HepG2 (cell line): ENCODE measurements around the gene PIK3CD. TPM values are rescaled to one million over a fixed set of nuclear protein-coding genes. Genes with fewer than 3 reads are reported as not detected.

Experiments used
- ATAC-seq: fragments of 200-7000 bp; cut with Tn5 transposase; 3 replicates; pipeline ENCODE4 v1.9.1; 2020; ENCODE audit warnings: mild to moderate bottlenecking, moderate library complexity
- BruUV-seq: library from RNA; stranded (reverse); fragments of 400-500 nt; replicated peaks from 2 replicates; lab custom pipeline; 2021; lab: Mats Ljungman, UMichigan
- CTCF ChIA-PET: fragments of 300-600 bp; formaldehyde crosslinking; extraction: SDS; loops from one replicate; lab custom pipeline; 2021; ENCODE audit warnings: low total read pairs, inconsistent platforms, low intra/inter-chr PET ratio; lab: Yijun Ruan, JAX
- POLR2A ChIA-PET: fragments of 350-600 bp; sonication (Branson Sonifier 250); formaldehyde crosslinking; loops from one replicate; lab custom pipeline; 2020; ENCODE audit warnings: antibody characterized with exemption, inconsistent platforms; lab: Yijun Ruan, JAX
- DNase-seq: peaks from one replicate; pipeline ENCODE4 v3.0.0-alpha.2; 2015; ENCODE audit warnings: low spot score
- FAIRE-seq: peaks from 3 replicates; lab custom pipeline; 2011; peaks lifted over from hg19 to GRCh38; lab: Jason Lieb, UNC
- H2AFZ ChIP-seq: one replicate; pipeline ENCODE4 v1.6.1; 2011; ENCODE audit warnings: low read length, inconsistent platforms
- H3K27ac ChIP-seq: fragments of 300-600 bp; 3 replicates; pipeline ENCODE4 v1.8.0; 2011; ENCODE audit warnings: mixed run types, mild to moderate bottlenecking, mixed read lengths, low read length, inconsistent platforms; ENCODE audit not compliant: insufficient read depth; ENCODE audit errors: extremely low read length
- H3K27me3 ChIP-seq, 2 experiments: fragments of 200-600 bp in 1 of 2; 2 replicates in 1 of 2; 3 replicates in 1 of 2; pipeline versions ENCODE4 v1.6.0 to v1.8.0; 2011; ENCODE audit warnings: low read length in 2 of 2, mild to moderate bottlenecking in 2 of 2, moderate library complexity in 2 of 2, inconsistent platforms in 1 of 2; ENCODE audit not compliant: insufficient read depth in 2 of 2, control insufficient read depth in 1 of 2
- H3K36me3 ChIP-seq, 2 experiments: fragments of 200-600 bp in 1 of 2; replicated peaks in 1 of 2; 2 replicates in 1 of 2; 3 replicates in 1 of 2; pipeline versions ENCODE4 v1.5.1 to v1.8.0; 2011; ENCODE audit warnings: low read length in 2 of 2, inconsistent platforms in 1 of 2; ENCODE audit not compliant: insufficient read depth in 2 of 2, control insufficient read depth in 1 of 2
- H3K4me1 ChIP-seq: 2 replicates; pipeline ENCODE4 v1.5.1; 2012; ENCODE audit warnings: low read length, inconsistent platforms; ENCODE audit not compliant: insufficient read depth
- H3K4me2 ChIP-seq: 2 replicates; pipeline ENCODE4 v1.6.0; 2011; ENCODE audit warnings: low read depth, low read length, inconsistent platforms
- H3K4me3 ChIP-seq, 3 experiments: fragments of 200-600 bp in 1 of 3; sonication (generic), shearing (Covaris generic) in 1 of 3; replicated peaks in 1 of 3; 2 replicates each; pipeline ENCODE4 v1.5.1; 2011 to 2016; ENCODE audit warnings: low read length in 3 of 3, inconsistent platforms in 2 of 3, low read depth in 2 of 3, mild to moderate bottlenecking in 2 of 3, control low read depth in 1 of 3, mixed read lengths in 1 of 3; ENCODE audit not compliant: insufficient read depth in 1 of 3
- H3K79me2 ChIP-seq: one replicate; pipeline ENCODE4 v1.6.1; 2011; ENCODE audit warnings: low read length, inconsistent platforms; ENCODE audit not compliant: insufficient read depth
- H3K9ac ChIP-seq: 2 replicates; pipeline ENCODE4 v1.6.0; 2011; ENCODE audit warnings: mild to moderate bottlenecking, low read depth, low read length, inconsistent platforms; ENCODE audit not compliant: insufficient read depth
- H3K9me3 ChIP-seq: 2 replicates; pipeline ENCODE4 v1.5.1; 2012; ENCODE audit warnings: mild to moderate bottlenecking, low read length
- H4K20me1 ChIP-seq: 2 replicates; pipeline ENCODE4 v1.6.0; 2011; ENCODE audit warnings: inconsistent platforms, mild to moderate bottlenecking, low read length, moderate library complexity; ENCODE audit not compliant: insufficient read depth
- FOXC1 ChIP-seq: sonication (generic); formaldehyde crosslinking; IDR thresholded peaks from 2 replicates; pipeline ENCODE4 v1.8.0; 2022; ENCODE audit warnings: mild to moderate bottlenecking, missing genetic modification reagents, borderline replicate concordance
- KLF9 ChIP-seq: IDR thresholded peaks from 2 replicates; pipeline ENCODE4 v1.6.1; 2016; ENCODE audit warnings: low read depth
- NCOA5 ChIP-seq: sonication (generic); formaldehyde crosslinking; IDR thresholded peaks from 2 replicates; pipeline ENCODE4 v1.4.0; 2020; ENCODE audit warnings: missing genetic modification reagents
- ZNF326 ChIP-seq: sonication (generic); formaldehyde crosslinking; IDR thresholded peaks from 2 replicates; pipeline ENCODE4 v1.4.0; 2020; ENCODE audit warnings: missing genetic modification reagents, borderline replicate concordance
- ZNF839 ChIP-seq: sonication (generic); formaldehyde crosslinking; IDR thresholded peaks from 2 replicates; pipeline ENCODE4 v1.4.0; 2020; ENCODE audit warnings: missing genetic modification reagents, mild to moderate bottlenecking, borderline replicate concordance
- WGBS: methylation state at CpG from one replicate; pipeline ENCODE4 v1.1.6; 2017; ENCODE audit warnings: low lambda C conversion rate; 5-methylcytosine and 5-hydroxymethylcytosine counted together
- in situ Hi-C: cut with HindIII; loops from 2 replicates; pipeline ENCODE4 v1.10.0; 2017; ENCODE audit warnings: low pct_unique_long_range_greater_than_20kb; ENCODE audit not compliant: extremely low pct_ligation_motif_present
- intact Hi-C: fragments of 100-400 bp; cut with micrococcal nuclease; formaldehyde crosslinking; loops from one replicate; pipeline ENCODE4 v1.10.0; 2022; ENCODE audit not compliant: unreplicated experiment
- polyA plus RNA-seq, 8 experiments: library from polyadenylated mRNA; depleted of rRNA in 3 of 8; stranded (reverse) in 7 of 8; unstranded in 1 of 8; fragments of >200 nt; fragmentation: Illumina TruSeq in 4 of 8; extraction: Trizol in 4 of 8; gene quantifications; 2 replicates each; pipeline versions ENCODE4 v1.2.1 to v1.2.3, GENCODE V29; 2011 to 2016; ENCODE audit warnings: low read depth in 4 of 8, missing spikeins in 1 of 8, mixed read lengths in 1 of 8; ENCODE audit not compliant: insufficient read depth in 1 of 8
- total RNA-seq, 5 experiments: library from RNA; depleted of rRNA; stranded (reverse); fragments of >200 nt; fragmentation: Illumina TruSeq; extraction: Trizol; gene quantifications; 2 replicates each; pipeline ENCODE4 v1.2.3, GENCODE V29; 2016; ENCODE audit warnings: low read depth in 1 of 5
- TF ChIP-seq, protein P1 (sequence below): sonication (generic); IDR thresholded peaks from 2 replicates; pipeline ENCODE4 v1.6.1; 2016; ENCODE audit warnings: low read depth, borderline replicate concordance
- TF ChIP-seq, protein P2 (sequence below): sonication (generic); formaldehyde crosslinking; IDR thresholded peaks from 2 replicates; pipeline ENCODE4 v1.4.0; 2020; ENCODE audit warnings: missing genetic modification reagents
- TF ChIP-seq, protein P3 (sequence below): sonication (generic); formaldehyde crosslinking; IDR thresholded peaks from 2 replicates; pipeline ENCODE4 v1.4.0; 2020; ENCODE audit warnings: missing genetic modification reagents, borderline replicate concordance

PIK3CD gene
- total and polyA plus RNA-seq, 2 of the 13 experiments (the other 11 are each of a cell fraction or from before 2014, with no cell fraction given) = 7.1 to 10.0 TPM

DNA sequence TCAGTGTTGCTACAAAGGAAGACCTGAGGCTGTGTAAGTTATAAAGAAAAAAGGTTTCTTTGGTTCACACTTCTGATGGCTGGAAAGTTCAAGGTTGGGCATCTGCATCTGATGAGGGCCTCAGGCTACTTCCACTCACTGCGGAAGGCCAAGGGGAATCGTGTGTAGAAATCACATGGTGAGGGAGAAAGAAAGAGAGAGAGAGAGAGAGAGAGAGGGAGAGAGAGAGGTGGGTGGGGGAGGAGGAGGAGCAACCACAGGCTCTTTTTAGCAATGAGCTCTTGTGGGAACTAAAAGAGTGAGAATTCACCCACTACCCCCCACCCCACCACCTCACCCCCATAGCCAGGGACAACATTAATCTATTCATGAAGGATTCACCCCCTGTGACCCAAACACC is 112.4 kb downstream of the PIK3CD start:
- CTCF ChIA-PET = no interaction called here
- H3K4me1 ChIP-seq = peaks cover 21% of the 10 kb centered on the region
- peaks cover 3 to 6% of the 10 kb centered on the region in 2 experiments; a peak in 2 of 5 replicates for H3K36me3 ChIP-seq
- H3K4me2 ChIP-seq = no peak overlapping the region
- H2AFZ ChIP-seq = no peak overlapping the region
- BruUV-seq = no TSS peak
- FAIRE-seq (no peak), ATAC-seq (no peak), DNase-seq (no peak)
- in situ Hi-C loops = no loop called here
- H3K4me3 ChIP-seq = no peak overlapping the region
- POLR2A ChIA-PET = no interaction called here
- H3K27ac ChIP-seq = no peak overlapping the region
- H3K79me2 ChIP-seq = peaks cover 4% of the 10 kb centered on the region
- no peak overlapping the region for H3K9ac ChIP-seq
- no peaks in the 10 kb centered on the region for H3K9me3 ChIP-seq
- WGBS = 98% methylated on average over 2 of the region's 2 CpGs
- peaks cover 7% of the 10 kb centered on the region; the same call in 1 of the 2 replicates for H4K20me1 ChIP-seq
- no peaks in the 10 kb centered on the region for H3K27me3 ChIP-seq
- no peak for TF ChIP-seq ZNF326 (CRISPR knock-in tag)
- TF ChIP-seq ZNF839 (CRISPR knock-in tag) = no peak
- no peak for TF ChIP-seq NCOA5 (CRISPR knock-in tag)
- no peak for TF ChIP-seq KLF9
- intact Hi-C loops = no loop called here

DNA sequence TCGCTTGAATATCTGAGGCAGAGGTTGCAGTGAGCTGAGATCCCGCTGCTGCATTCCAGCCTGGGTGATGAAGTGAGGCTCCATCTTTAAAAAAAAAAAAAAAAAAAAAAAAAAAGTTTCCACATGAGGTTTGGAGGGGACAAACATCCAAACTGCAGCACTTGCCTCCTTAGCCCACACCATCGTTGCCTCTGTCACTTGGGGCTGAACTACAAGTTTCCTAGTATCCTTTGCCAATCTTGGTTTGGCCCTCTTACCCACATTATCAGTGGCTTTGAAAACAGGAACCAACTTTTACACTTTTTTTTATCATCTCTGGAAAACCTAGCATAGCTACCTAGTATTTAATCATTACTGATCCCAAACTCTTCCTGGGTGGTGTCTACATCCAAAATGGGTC is 113.0 kb downstream of the PIK3CD start:
- no TSS peak for BruUV-seq
- TF ChIP-seq, protein P1, sequence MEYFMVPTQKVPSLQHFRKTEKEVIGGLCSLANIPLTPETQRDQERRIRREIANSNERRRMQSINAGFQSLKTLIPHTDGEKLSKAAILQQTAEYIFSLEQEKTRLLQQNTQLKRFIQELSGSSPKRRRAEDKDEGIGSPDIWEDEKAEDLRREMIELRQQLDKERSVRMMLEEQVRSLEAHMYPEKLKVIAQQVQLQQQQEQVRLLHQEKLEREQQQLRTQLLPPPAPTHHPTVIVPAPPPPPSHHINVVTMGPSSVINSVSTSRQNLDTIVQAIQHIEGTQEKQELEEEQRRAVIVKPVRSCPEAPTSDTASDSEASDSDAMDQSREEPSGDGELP = no peak
- TF ChIP-seq, protein P2, sequence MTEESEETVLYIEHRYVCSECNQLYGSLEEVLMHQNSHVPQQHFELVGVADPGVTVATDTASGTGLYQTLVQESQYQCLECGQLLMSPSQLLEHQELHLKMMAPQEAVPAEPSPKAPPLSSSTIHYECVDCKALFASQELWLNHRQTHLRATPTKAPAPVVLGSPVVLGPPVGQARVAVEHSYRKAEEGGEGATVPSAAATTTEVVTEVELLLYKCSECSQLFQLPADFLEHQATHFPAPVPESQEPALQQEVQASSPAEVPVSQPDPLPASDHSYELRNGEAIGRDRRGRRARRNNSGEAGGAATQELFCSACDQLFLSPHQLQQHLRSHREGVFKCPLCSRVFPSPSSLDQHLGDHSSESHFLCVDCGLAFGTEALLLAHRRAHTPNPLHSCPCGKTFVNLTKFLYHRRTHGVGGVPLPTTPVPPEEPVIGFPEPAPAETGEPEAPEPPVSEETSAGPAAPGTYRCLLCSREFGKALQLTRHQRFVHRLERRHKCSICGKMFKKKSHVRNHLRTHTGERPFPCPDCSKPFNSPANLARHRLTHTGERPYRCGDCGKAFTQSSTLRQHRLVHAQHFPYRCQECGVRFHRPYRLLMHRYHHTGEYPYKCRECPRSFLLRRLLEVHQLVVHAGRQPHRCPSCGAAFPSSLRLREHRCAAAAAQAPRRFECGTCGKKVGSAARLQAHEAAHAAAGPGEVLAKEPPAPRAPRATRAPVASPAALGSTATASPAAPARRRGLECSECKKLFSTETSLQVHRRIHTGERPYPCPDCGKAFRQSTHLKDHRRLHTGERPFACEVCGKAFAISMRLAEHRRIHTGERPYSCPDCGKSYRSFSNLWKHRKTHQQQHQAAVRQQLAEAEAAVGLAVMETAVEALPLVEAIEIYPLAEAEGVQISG (CRISPR knock-in tag) = no peak
- TF ChIP-seq, protein P3, sequence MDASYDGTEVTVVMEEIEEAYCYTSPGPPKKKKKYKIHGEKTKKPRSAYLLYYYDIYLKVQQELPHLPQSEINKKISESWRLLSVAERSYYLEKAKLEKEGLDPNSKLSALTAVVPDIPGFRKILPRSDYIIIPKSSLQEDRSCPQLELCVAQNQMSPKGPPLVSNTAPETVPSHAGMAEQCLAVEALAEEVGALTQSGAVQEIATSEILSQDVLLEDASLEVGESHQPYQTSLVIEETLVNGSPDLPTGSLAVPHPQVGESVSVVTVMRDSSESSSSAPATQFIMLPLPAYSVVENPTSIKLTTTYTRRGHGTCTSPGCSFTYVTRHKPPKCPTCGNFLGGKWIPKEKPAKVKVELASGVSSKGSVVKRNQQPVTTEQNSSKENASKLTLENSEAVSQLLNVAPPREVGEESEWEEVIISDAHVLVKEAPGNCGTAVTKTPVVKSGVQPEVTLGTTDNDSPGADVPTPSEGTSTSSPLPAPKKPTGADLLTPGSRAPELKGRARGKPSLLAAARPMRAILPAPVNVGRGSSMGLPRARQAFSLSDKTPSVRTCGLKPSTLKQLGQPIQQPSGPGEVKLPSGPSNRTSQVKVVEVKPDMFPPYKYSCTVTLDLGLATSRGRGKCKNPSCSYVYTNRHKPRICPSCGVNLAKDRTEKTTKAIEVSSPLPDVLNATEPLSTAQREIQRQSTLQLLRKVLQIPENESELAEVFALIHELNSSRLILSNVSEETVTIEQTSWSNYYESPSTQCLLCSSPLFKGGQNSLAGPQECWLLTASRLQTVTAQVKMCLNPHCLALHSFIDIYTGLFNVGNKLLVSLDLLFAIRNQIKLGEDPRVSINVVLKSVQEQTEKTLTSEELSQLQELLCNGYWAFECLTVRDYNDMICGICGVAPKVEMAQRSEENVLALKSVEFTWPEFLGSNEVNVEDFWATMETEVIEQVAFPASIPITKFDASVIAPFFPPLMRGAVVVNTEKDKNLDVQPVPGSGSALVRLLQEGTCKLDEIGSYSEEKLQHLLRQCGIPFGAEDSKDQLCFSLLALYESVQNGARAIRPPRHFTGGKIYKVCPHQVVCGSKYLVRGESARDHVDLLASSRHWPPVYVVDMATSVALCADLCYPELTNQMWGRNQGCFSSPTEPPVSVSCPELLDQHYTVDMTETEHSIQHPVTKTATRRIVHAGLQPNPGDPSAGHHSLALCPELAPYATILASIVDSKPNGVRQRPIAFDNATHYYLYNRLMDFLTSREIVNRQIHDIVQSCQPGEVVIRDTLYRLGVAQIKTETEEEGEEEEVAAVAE (CRISPR knock-in tag) = no peak
- no peak for TF ChIP-seq FOXC1 (CRISPR knock-in tag)

More for the DNA sequence above, 113.0 kb downstream of the PIK3CD start:
- WGBS = 89% methylated on average over 3 of the region's 3 CpGs
- intact Hi-C loops = no loop called here
- no peak for ATAC-seq
- Histone ChIP-seq H3K9ac (no peak overlapping the region), H3K79me2 (peaks cover 4% of the 10 kb centered on the region), H3K27me3 (no peaks in the 10 kb centered on the region), H2AFZ (no peak overlapping the region), H3K27ac (no peak overlapping the region), H3K4me2 (no peak overlapping the region), H3K36me3 (peaks cover 6% of the 10 kb centered on the region in 2 experiments; a peak in 2 of 5 replicates), H3K4me3 (no peak overlapping the region), H3K4me1 (peaks cover 14% of the 10 kb centered on the region), H3K9me3 (no peaks in the 10 kb centered on the region), H4K20me1 (peaks cover 7% of the 10 kb centered on the region; the same call in 1 of the 2 replicates)
- DNase-seq = no peak
- CTCF ChIA-PET = no interaction called here
- POLR2A ChIA-PET = no interaction called here
- in situ Hi-C loops = no loop called here
- no peak for FAIRE-seq
